ENCODE measurements around the gene SLC19A1.

Gene SLC19A1

GRCh38 chr21:45511661-45512431, 30.4 kb downstream of the SLC19A1 start:
- H3K4me3 ChIP-seq (ENCODE audit: low read length) = no peak overlapping the region
- no peak for TF ChIP-seq ZNF274 (IDR thresholded peaks at IDR 0.05; ENCODE audit: low read depth, low read length)

DNA sequence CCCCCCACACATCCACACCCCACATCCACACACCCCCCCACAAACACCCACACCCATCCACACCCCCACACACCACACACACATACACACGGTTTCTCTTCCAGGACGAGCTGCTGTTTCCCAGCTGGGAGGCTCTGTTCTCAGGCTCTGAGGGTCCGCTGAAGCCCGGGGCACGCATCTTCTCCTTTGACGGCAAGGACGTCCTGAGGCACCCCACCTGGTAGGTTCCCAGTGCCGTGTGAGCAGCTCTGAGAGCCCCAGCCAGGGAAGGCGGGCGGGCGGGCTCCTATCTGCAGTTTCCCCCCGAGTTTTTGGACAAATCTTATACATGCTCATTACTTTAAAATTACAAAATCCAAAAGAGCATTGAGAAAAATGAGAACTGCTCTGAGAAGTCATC, 31.2 kb downstream of the SLC19A1 start:
- H3K4me3 ChIP-seq (ENCODE audit: low read length) = no peak overlapping the region
- TF ChIP-seq ZNF274 (IDR thresholded peaks at IDR 0.05; ENCODE audit: low read depth, low read length) = no peak

DNA sequence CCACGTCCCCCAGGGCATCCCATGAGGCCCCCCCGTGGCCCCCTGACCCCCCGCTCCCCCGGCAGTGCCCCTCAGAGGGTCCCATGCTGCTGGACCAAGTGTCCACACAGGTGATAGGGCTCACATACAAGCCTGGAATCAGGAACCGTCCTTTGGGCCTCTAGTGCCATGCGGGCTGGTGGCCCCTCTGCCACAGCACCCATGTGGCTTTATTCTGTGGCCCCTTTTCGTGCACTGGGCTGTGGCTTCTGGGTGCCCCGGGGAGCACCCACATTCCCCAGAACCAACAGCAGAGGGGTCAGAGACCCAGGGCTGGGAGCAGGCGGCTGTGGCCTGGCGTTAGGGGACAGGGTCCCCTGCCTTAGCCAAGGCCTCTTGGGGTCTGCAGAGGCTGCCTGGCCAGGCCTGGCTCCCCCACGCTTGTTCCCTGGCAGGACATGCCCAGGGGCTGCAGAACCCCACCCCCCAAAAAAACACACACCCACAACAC, 31.7 kb downstream of the SLC19A1 start:
- TF ChIP-seq ZNF274 (IDR thresholded peaks at IDR 0.05; ENCODE audit: low read depth, low read length) = no peak

DNA sequence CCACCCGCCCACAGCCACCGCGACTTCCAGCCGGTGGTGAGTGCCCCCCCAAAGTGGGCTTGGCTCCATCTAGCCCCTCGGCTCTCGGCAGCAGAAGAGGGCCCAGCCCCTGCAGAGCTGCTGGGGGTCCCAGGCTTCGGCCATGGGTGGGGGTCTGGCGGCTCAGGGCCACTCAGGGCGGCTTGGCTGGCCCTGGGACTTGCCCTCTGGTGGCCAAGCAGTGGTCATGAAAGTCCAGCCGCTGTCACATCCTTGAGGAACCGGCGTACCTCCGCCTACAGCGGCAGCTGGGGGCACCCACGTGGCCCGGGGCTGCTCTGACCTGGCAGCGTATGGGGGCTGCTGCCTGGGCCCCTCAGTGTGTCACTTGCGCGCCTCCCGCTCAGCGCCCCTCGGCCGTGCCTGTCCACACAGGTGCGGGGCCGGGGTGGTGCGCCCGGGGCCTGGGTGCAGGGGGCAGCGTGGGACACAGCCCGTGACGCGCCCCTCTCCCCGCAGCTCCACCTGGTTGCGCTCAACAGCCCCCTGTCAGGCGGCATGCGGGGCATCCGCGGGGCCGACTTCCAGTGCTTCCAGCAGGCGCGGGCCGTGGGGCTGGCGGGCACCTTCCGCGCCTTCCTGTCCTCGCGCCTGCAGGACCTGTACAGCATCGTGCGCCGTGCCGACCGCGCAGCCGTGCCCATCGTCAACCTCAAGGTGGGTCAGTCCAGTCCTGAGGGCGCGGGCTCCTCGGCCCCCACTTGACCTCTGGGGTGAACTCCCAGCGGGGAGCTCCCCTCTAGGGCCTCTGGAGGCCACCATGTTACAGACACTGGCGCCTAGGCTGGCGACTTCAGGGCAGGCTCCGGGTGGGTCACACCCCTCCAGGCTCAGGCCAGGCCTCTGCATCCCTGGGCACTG, 32.4 kb downstream of the SLC19A1 start:
- TF ChIP-seq ZNF274 (IDR thresholded peaks at IDR 0.05; ENCODE audit: low read depth, low read length) = no peak
- H3K4me3 ChIP-seq (ENCODE audit: low read length) = no peak overlapping the region

More for the DNA sequence above, 31.7 kb downstream of the SLC19A1 start:
- no peak overlapping the region for H3K4me3 ChIP-seq (ENCODE audit: low read length)

DNA sequence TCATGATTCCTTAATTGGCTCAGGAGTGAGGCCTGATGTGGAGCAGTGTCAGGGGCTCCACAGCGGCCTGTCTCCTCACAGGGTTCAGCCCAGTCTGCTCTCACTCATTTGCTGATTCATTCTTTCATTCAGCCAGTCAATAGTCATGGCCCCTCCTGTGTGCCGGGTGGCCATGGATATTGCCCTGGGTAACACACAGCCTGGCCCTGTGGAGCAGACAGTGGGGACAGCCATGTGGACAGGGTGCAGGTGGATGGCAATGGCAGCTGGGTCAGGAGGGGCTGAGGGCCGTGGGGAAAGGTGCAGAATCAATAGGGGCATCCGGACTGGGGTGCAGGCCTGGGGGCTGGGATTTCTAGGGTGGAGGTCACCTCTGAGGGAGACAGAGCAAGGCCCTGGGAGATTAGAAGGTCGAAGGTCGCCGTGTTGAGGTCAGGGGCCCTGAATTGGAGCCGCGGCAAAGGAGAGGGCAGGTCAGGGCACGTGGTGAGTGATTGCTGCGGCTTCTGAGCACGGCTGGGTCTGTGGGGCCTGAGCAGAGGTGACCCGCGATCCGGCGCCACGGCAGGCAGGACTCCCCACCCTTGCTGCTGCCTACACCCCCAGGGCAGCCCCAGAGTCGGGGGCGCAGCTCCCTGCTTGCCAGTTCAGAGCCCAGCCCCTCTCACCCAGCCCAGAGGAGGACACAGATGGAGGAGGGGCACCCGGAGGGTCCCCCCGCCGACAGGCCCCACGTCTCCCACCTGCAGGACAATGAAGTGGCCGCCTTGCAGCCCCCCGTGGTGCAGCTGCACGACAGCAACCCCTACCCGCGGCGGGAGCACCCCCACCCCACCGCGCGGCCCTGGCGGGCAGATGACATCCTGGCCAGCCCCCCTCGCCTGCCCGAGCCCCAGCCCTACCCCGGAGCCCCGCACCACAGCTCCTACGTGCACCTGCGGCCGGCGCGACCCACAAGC, 33.4 kb downstream of the SLC19A1 start:
- no peak for TF ChIP-seq ZNF274 (IDR thresholded peaks at IDR 0.05; ENCODE audit: low read depth, low read length)
- no peak overlapping the region for H3K4me3 ChIP-seq (ENCODE audit: low read length)

DNA sequence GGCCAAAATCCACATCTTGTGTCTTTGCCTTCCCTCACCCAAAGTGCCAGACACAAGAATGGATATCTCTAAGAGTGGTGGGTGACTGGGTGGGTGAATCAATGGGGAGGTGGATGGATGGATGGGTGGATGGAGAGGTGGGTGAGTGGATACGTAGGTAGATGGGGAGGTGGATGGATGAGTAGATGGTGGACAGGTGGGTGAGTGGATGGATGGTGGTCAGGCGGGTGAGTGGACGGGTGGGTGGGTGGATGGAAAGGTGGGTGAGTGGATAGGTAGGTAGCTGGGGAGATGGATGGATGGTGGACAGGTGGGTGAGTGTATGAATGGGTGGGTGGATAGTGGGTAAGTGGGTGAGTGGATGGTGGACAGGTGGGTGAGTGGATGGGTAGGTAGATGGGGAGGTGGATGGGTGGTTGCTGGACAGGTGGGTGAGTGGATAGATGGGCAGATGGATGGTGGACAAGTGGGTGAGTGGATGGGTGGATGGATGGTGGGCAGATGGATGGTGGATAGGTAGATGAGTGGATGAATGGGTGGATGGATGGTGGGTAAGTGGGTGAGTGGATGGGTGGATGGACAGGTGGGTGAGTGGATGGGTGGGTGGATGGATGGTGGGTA, 34.2 kb downstream of the SLC19A1 start:
- TF ChIP-seq ZNF274 (IDR thresholded peaks at IDR 0.05; ENCODE audit: low read depth, low read length) = no peak
- H3K4me3 ChIP-seq (ENCODE audit: low read length) = no peak overlapping the region

DNA sequence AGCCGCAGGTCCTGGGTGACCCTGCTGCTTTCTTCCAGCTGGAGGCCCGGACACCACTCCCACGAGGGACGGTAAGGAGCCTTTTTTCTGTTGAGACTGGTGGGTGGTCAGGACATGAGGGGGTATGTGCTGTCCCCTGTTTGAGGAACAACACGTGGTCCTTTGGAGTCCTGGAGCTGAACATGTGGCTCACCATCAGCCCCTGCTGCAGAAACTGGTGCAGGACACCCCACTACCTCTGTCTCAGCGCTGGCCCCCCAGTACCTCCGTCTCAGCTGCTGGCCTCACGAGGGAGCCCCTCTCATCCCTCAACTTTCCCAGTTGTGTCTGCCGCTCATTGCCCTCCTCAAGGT, 34.7 kb downstream of the SLC19A1 start:
- no peak for TF ChIP-seq ZNF274 (IDR thresholded peaks at IDR 0.05; ENCODE audit: low read depth, low read length)
- H3K4me3 ChIP-seq (ENCODE audit: low read length) = no peak overlapping the region

GRCh38 chr21:45506836-45507522, 35.3 kb downstream of the SLC19A1 start:
- TF ChIP-seq ZNF274 (IDR thresholded peaks at IDR 0.05; ENCODE audit: low read depth, low read length) = no peak
- no peak overlapping the region for H3K4me3 ChIP-seq (ENCODE audit: low read length)

- no peak for TF ChIP-seq ZNF274 (IDR thresholded peaks at IDR 0.05; ENCODE audit: low read depth, low read length)
- no peak overlapping the region for H3K4me3 ChIP-seq (ENCODE audit: low read length)
Observed at GRCh38 chr21:45506241-45506817, 35.9 kb downstream of the SLC19A1 start.

- no peak overlapping the region for H3K4me3 ChIP-seq (ENCODE audit: low read length)
- TF ChIP-seq ZNF274 (IDR thresholded peaks at IDR 0.05; ENCODE audit: low read depth, low read length) = no peak
Observed at GRCh38 chr21:45505416-45506021, 36.7 kb downstream of the SLC19A1 start.

GRCh38 chr21:45504516-45505415, 37.5 kb downstream of the SLC19A1 start:
- no peak overlapping the region for H3K4me3 ChIP-seq (ENCODE audit: low read length)
- TF ChIP-seq ZNF274 (IDR thresholded peaks at IDR 0.05; ENCODE audit: low read depth, low read length) = no peak

Data from GM08714 (cell line).